Activated CD8-positive, alpha-beta T cell treated with anti-CD3 and anti-CD28 coated beads for 36 hours (primary cell): ENCODE measurements around the gene GRM2. TPM values are rescaled to one million over a fixed set of nuclear protein-coding genes. Genes with fewer than 3 reads are reported as not detected.

Source experiments
- ATAC-seq: fragments of 200-7000 bp; cut with Tn5 transposase; one replicate; pipeline ENCODE4 v1.10.0; 2021; ENCODE audit warnings: mild to moderate bottlenecking, moderate library complexity
- CTCF ChIA-PET: fragments of 350-600 bp; sonication (Branson Sonifier 250); formaldehyde crosslinking; loops from one replicate; lab custom pipeline; 2021; ENCODE audit warnings: antibody characterized with exemption; lab: Charles Lee
- POLR2A ChIA-PET: fragments of 350-600 bp; sonication (Branson Sonifier 250); formaldehyde crosslinking; loops from one replicate; lab custom pipeline; 2021; ENCODE audit warnings: antibody characterized with exemption; lab: Charles Lee
- DNase-seq: peaks from one replicate; pipeline ENCODE4 v3.0.0-alpha.2; 2020
- H3K27ac Mint-ChIP-seq: one replicate; pipeline ENCODE4 v1.8.0; 2021; ENCODE audit warnings: mild to moderate bottlenecking, mixed read lengths
- H3K27me3 Mint-ChIP-seq: one replicate; pipeline ENCODE4 v1.8.0; 2021; ENCODE audit warnings: mixed read lengths
- H3K36me3 Mint-ChIP-seq: one replicate; pipeline ENCODE4 v1.8.0; 2021; ENCODE audit warnings: low read depth, mixed read lengths
- H3K4me1 Mint-ChIP-seq: one replicate; pipeline ENCODE4 v1.8.0; 2021; ENCODE audit warnings: low read depth, mixed read lengths
- H3K4me3 Mint-ChIP-seq: one replicate; pipeline ENCODE4 v1.8.0; 2021; ENCODE audit warnings: mild to moderate bottlenecking, moderate library complexity, mixed read lengths
- H3K9me3 Mint-ChIP-seq: one replicate; pipeline ENCODE4 v1.8.0; 2021; ENCODE audit warnings: mixed read lengths
- intact Hi-C: fragments of 100-400 bp; cut with micrococcal nuclease; formaldehyde crosslinking; loops from one replicate; pipeline ENCODE4 v1.10.0; 2022
- total RNA-seq, 2 experiments: library from RNA; stranded (reverse); gene quantifications; one replicate each; pipeline ENCODE4 v1.2.3, GENCODE V29; 2021
- TF ChIP-seq, protein P1 (sequence below): fragments of 200-600 bp; IDR thresholded peaks from one replicate; pipeline ENCODE4 v1.8.0; 2022; ENCODE audit warnings: antibody characterized with exemption, mild to moderate bottlenecking

GRM2 gene
- total RNA-seq, 2 experiments from 2014 or later: 0.20 to 0.22 TPM

DNA sequence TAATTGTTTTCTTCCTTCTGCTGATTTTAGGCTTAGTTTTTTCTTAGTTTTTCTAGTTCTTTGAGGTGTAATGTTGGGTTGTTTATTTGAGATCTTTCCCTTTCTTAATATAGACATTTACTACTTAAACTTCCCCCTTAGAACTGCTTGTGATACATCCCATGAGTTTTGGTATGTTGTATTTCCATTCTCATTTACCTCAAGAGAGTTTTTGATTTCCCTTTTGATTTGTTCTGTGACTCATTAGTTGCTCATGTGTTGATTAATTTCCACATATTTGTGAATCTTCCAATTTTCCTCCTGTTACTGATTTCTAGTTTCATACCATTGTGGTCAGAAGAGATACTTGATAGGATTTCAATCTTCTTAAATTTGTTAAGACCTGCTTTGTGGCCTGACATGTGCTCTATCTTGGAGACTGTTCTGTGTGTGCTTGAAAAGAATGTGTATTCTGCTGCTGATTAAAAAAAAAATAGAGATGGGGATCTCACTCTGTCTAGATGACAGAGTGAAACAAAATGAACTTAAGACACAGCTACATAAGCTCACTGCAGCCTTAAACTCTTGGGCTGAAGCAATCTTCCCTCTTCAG is 22.3 kb downstream of the GRM2 start:
- Mint-ChIP-seq H3K27me3 (peaks cover 1% of the 10 kb centered on the region), H3K4me1 (peaks cover 45% of the 10 kb centered on the region), H3K4me3 (peak overlapping the region; percentile 3), H3K36me3 (peaks cover 5% of the 10 kb centered on the region), H3K9me3 (peaks cover 5% of the 10 kb centered on the region), H3K27ac (peak overlapping the region; percentile 84)
- POLR2A ChIA-PET: interaction anchor here (0.8 to 1.1 kb wide), 3 partner anchors 16 to 32 kb away, joined by 3 read pairs; no protein-coding TSS in a partner anchor
- intact Hi-C loops: no loop called here
- DNase-seq (no peak), ATAC-seq (peak; percentile 57)
- TF ChIP-seq, protein P1, sequence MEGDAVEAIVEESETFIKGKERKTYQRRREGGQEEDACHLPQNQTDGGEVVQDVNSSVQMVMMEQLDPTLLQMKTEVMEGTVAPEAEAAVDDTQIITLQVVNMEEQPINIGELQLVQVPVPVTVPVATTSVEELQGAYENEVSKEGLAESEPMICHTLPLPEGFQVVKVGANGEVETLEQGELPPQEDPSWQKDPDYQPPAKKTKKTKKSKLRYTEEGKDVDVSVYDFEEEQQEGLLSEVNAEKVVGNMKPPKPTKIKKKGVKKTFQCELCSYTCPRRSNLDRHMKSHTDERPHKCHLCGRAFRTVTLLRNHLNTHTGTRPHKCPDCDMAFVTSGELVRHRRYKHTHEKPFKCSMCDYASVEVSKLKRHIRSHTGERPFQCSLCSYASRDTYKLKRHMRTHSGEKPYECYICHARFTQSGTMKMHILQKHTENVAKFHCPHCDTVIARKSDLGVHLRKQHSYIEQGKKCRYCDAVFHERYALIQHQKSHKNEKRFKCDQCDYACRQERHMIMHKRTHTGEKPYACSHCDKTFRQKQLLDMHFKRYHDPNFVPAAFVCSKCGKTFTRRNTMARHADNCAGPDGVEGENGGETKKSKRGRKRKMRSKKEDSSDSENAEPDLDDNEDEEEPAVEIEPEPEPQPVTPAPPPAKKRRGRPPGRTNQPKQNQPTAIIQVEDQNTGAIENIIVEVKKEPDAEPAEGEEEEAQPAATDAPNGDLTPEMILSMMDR: no peak
- CTCF ChIA-PET: interaction anchor here (0.6 to 6.6 kb wide), 4 partner anchors 11 to 71 kb away, joined by 3 to 41 read pairs (median 23); no protein-coding TSS in a partner anchor

DNA sequence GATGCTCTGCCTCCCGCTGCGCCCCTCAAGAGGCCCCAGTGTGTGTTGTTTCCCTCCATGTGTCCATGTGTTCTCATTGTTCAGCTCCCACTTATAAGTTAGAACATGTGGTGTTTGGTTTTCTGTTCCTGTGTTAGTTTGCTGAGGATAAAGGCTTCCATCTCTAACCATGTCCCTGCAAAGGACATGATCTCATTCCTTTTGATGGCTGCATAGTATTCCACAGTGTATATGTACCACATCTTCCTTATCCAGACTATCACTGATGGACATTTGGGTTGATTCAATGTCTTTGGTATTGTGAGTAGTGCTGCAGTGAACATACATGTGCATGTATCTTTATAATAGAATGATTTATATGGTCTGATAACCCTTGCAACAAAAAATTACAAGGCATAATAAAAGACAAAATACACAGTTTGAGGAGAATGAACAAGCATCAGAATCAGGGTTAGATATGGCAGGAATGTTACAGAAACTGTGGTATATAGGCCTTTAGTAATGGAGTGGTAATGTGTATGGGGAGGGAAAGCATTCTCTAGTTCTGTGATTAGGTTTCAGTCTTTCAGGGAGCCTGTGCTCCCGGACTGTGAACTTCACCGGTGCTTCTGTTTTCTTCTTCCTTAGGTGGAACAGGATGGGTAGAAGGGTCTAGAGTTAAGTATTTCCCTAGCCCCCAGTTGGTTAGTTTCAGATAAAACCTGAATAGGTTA is 27.1 kb downstream of the GRM2 start:
- intact Hi-C loops: no loop called here
- DNase-seq (no peak), ATAC-seq (peak; percentile 60)
- ChIA-PET CTCF (interaction anchor here (1.0 to 2.8 kb wide), 4 partner anchors 15 to 232 kb away, joined by 4 to 25 read pairs (median 6); no protein-coding TSS in a partner anchor), POLR2A (interaction anchor here (1.2 to 1.3 kb wide), 2 partner anchors 16 to 63 kb away, joined by 3 to 4 read pairs; no protein-coding TSS in a partner anchor)
- Mint-ChIP-seq H3K4me1 (peaks cover 50% of the 10 kb centered on the region), H3K9me3 (peaks cover 5% of the 10 kb centered on the region), H3K27me3 (peaks cover 11% of the 10 kb centered on the region), H3K27ac (peak overlapping the region; percentile 79), H3K36me3 (peaks cover 5% of the 10 kb centered on the region), H3K4me3 (peak overlapping the region; percentile 40)
- TF ChIP-seq, protein P1: no peak

DNA sequence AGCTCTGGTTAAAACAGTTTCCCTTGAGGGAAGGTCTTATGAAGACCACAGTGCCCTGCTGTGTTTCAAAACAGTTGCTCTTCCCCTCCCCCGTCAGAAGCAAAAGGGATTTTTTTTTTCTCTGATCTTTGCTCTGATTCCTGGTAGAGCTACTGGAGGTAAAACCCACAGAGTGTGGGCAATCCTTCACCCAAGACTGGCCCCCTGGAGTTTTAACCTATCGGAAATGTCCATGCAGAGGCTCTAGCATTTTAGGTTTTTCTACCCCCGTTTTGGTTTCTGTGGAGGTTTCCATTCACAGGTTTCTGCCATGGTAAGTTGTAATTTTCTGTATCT is 27.7 kb downstream of the GRM2 start:
- CTCF ChIA-PET: interaction anchor here (1.0 to 2.8 kb wide), 4 partner anchors 15 to 233 kb away, joined by 4 to 25 read pairs (median 6); no protein-coding TSS in a partner anchor
- Mint-ChIP-seq H3K27ac (peak overlapping the region; percentile 79), H3K4me3 (peak overlapping the region; percentile 40), H3K4me1 (peaks cover 46% of the 10 kb centered on the region), H3K9me3 (peaks cover 5% of the 10 kb centered on the region), H3K27me3 (peaks cover 13% of the 10 kb centered on the region), H3K36me3 (peaks cover 5% of the 10 kb centered on the region)
- POLR2A ChIA-PET: interaction anchor here (1.2 to 1.3 kb wide), 2 partner anchors 16 to 63 kb away, joined by 3 to 4 read pairs; no protein-coding TSS in a partner anchor
- DNase-seq (peak; percentile 83), ATAC-seq (peak; percentile 93)
- intact Hi-C loops: no loop called here
- TF ChIP-seq, protein P1: no peak

DNA sequence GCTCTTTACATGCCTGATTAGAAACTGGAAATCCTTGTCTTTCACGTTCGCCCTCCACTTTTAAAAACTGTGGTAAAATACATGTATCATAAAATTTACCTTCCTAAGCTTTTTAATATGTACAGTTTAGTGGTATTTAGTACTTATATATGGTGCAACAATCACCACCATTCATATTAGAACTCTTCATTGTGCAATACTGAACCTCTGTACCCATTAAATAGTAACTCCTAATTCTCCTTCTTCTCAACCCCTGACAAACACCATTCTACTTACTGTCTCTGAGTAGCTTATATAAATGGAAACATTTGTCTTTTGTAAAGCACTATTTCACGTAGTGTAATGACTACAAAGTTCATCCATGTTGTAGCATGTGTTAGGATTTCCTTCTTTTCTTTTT is 28.2 kb downstream of the GRM2 start:
- ChIA-PET POLR2A (interaction anchor here (1.2 to 1.3 kb wide), 2 partner anchors 15 to 62 kb away, joined by 3 to 4 read pairs; no protein-coding TSS in a partner anchor), CTCF (interaction anchor here (1.0 to 2.8 kb wide), 4 partner anchors 15 to 233 kb away, joined by 4 to 25 read pairs (median 6); no protein-coding TSS in a partner anchor)
- TF ChIP-seq, protein P1: no peak
- H3K9me3 Mint-ChIP-seq: peaks cover 5% of the 10 kb centered on the region
- H3K4me1 Mint-ChIP-seq: peaks cover 42% of the 10 kb centered on the region
- intact Hi-C loops: no loop called here
- peak overlapping the region; percentile 79 for H3K27ac Mint-ChIP-seq
- no peak for DNase-seq
- H3K36me3 Mint-ChIP-seq: peaks cover 5% of the 10 kb centered on the region
- H3K4me3 Mint-ChIP-seq: peak overlapping the region; percentile 40
- H3K27me3 Mint-ChIP-seq: peaks cover 18% of the 10 kb centered on the region
- peak; percentile 14 for ATAC-seq
